GM19193 (cell line): Measurements from ENCODE around the gene PRR35.
A peak's percentile ranks its signal among the peaks of the same experiment; 100 is the strongest.

ENCODE experiments used
- POLR2A ChIP-seq: IDR thresholded peaks from 4 replicates; pipeline ENCODE4 v1.6.1; 2011; ENCODE audit not compliant: insufficient read depth, insufficient read length; ENCODE audit errors: extremely low read depth

PRR35 gene

DNA sequence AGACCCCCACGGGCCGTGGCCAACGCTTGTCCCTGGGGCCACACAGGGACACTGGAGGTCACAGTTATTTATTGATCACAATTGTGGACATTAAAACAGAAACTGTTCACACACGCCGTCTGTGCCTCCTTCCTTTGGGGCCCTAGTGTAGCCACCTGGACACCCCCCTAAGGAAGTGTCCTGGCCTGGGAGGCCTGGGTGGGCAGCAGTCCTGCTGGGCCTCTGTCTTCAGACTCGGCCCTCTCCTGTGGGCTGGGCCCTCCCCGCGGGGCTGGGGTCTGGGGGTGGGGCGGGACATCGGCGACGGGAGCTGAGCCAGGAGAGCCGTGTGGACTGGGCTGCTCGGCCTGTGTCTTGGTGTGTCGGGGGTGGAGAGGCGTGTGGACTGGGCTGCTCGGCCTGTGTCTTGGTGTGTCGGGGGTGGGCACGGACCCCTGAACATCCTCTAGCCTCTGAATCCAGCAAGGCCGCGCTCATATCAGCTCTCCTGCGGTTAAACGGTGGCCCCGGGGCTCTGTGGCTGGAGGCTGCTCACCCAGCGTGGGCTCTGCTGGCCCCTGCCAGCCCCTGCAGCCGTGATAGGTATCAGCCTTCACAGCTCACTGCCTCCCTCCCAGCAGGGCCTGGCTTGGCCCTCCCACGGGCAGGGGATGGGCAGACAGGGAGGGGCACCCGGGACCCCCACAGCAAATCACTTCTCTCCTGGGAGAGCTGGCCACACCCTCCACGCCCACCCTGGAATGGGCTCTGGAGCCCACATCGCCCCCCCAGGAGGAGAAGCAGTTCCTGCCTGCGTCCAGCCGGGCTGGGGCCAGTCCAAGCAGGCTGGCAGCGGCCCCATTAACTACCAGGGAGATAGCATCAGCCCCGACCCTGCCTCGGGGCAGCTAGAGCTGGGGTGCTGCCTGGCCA, 5.5 kb downstream of the PRR35 start:
- no peak for TF ChIP-seq POLR2A

DNA sequence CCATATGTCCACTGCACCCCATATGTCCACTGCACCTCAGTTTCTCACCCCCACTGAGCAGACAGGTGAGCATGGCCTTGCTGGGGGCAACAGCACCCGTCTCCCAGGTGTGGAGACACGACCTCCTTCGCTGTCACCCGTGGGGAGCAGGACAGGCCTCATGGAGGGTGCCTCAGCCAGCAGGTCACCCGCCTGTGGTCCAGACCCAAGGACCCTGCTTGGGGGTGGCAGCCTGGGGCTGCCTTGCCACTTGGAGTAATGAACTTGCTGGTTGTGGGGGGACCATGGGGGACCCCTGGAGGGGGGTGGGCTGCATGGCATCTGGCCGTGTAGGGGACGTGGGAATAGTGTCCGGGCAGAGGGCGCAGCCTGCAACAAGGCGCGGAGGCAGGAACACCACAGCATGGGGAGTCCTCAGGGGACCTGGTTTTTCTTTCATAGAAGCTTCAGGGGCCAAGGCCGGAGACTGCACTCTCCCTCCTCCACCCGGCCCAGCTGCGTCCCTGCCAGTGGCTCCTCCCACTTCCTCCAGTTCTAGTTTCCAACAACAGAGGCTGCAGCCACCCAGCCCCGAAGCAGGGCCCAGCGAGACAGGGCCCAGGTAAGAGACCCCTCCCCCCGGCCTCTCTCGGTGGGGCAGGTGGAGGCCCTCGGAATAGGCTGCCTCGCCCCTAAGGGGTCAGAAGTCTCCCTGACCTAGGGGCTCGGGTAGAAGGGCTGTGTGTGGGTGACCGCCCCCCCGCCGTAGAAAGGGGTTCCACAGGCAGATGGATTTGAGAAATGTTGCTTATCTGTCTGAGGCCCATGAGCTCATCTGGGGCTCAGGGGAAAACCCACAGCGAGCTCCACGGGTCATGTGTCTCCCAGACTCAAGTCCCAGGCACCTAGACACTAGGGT, 6.5 kb downstream of the PRR35 start, which contains the start of gene NHLRC4:
Gene NHLRC4, plus strand, starts transcription at position 531 of the 898 bp plus-strand sequence. CDS start 1,043 bp downstream, outside the sequence.
- TF ChIP-seq POLR2A: peak; percentile 63

DNA sequence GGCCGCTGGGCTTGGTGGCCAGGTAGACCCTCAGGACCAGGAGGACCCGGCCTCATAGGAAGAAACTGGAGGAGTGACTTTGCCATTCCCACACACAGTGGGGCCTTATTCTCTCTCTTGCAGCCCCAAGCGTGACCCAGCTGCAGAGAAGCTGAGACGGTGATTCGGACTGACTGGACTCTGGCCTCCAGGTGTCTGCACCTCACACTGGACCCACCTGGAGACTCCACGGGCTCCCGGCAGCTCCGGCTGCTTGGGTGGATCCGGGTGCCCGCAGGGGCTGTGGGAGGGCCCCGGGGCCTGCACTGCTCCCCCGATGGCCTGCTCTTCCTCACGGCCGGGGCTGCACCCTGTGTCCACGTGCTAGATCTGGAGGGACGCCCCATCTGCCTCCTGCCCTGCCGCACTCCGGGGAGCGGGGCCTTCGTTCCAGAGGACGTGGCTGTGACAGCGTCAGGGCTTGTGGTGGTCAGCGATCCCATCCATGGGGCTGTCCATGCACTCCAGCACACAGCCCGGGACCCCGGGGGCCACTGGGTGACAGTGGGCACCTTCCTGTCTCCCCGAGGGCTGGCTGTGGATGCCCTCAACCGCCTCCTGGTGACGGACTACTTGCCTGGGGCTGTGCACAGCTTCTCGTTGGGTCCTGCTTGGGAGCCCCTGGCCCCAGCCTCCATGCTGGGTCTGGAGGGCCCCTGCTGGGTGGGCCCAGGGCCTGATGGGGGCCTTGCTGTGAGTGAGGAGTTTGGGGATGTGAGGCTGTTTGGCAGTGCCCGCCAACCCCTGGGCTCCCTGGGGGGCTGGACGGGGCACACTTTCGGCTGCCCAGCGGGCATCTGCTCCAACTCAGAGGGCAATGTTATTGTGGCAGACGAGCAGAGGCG, 7.4 kb downstream of the PRR35 start:
- TF ChIP-seq POLR2A: no peak

DNA sequence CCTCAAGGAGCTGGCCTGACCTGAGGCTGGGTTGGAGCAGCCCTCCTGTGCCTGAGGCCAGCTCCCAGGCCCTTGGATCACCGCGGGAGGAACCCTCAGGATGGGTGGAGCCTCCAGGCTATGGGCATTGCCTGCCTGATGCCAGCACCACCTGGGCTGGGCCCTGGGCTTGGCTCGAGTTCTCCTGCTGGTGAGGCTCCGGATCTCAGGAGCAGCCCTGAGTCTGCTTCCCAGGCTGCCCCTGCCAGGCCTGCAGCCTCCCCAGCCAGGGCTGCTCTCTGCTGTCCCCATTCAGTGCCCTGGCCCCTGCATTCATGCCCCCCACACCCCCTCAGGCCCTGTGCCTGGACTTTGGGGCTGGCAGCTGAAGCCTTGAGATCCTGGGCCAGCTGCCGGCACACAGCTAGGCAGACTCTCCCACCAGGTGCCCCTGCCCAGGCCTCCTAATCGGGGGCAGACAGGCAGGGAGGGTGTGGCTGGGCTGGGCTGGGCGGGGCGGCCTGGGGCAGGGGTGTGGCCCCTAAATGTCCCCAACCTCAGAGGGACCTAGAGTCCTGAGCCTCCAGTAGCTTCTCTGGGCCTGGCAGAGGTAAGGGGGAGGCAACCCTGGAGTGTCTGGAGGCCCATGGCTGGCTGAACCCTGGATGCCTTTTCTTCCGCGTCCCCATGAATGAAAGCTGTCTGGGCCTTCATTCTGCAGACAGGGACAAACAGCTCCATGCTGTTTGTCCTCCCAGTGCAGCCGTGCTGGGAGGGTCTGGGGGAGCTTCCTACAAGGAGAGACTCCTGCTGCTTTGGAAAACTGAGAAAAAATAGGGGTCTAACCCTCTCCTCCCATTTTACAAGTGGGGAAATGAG, 8.4 kb downstream of the PRR35 start:
- no peak for TF ChIP-seq POLR2A

DNA sequence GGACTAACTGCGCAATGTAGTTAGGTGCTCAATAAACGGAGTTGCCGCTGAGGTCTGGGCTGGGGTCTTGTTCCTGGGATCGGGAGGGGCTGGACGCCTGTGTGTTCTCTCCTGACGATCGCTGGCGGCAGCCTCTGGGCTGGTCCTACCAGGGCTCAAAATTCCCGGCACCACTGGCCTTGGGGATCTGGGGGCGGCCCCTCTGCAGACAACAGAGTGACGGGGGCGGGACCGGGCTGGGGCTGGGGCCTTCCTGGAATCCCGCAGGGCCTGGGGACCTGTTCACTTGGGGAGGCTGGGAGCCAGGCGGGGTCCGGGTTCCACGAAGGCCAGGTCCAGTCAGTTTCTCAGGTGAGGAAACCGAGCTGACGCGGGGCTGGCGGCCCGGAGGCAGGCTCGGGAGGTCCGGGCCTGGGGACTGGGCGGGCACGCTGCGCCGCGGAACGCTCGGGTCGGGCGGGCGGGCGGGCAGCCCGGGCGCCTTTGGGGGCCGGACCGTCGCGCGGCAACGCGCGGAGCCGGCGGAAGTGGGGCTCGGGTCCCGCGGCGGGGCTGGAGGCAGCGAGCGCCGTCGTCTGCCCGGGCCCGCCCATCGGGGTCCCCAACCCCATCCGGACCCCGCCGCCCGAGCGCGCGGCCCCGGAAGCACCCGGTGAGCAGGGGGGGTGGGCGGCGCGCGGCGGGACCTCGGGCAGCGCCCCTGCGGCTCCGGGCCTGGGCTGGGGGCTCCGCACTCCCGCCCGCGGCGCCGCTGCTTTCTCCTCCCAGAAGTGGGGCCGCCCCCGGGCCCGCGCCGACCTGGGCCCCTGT, 9.5 kb downstream of the PRR35 start, which contains the start of gene PIGQ:
Gene PIGQ, plus strand, starts transcription at position 524 of the 810 bp plus-strand sequence. CDS start 4,107 bp downstream, outside the sequence.
- peak; percentile 65 for TF ChIP-seq POLR2A

DNA sequence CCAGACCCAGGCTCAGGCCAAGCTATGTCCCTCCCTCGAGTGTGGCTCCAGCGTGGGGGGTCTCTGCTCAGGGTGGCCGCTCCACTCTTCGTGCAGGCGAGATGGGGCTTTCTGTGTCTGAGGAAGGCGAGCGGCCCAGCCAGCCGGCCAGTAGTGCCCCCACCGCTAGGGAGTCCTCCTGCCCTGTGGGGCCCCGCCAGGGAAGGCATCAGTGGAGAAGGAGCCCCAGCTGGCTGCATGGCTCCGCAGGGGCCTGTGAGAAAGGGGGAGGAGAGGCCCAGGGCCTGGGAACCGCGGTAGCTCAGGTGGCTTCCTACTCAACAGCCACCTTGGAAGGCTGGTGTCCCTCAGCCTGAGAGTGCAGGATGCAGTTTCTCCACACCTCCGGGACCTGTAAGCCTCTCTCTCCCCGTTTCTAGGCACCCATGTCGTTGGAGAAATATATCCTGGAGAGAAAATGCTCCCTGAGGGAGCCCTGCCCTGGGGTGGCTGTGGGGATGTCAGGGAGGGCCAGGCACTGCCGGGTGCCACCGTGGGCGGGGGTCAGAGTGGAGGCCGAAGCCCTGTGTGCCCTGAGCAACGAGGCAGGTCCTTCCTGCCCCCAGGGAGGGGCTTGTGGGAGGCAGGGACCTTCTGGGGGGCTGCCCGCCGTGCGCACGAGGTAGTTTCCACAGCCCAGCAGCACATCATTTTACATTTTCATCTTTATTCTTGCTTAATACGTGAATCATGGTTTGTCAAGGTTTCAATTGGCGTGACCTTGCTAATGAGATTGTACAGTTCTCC, 12.9 kb downstream of the PRR35 start:
- no peak for TF ChIP-seq POLR2A

DNA sequence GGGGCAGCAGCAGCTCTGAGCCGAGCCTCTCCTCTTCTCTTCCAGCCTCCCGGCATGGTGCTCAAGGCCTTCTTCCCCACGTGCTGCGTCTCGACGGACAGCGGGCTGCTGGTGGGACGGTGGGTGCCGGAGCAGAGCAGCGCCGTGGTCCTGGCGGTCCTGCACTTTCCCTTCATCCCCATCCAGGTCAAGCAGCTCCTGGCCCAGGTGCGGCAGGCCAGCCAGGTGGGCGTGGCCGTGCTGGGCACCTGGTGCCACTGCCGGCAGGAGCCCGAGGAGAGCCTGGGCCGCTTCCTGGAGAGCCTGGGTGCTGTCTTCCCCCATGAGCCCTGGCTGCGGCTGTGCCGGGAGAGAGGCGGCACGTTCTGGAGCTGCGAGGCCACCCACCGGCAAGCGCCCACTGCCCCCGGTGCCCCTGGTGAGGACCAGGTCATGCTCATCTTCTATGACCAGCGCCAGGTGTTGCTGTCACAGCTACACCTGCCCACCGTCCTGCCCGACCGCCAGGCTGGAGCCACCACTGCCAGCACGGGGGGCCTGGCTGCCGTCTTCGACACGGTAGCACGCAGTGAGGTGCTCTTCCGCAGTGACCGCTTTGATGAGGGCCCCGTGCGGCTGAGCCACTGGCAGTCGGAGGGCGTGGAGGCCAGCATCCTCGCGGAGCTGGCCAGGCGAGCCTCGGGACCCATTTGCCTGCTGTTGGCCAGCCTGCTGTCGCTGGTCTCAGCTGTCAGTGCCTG, 14.0 kb downstream of the PRR35 start:
- TF ChIP-seq POLR2A: no peak

DNA sequence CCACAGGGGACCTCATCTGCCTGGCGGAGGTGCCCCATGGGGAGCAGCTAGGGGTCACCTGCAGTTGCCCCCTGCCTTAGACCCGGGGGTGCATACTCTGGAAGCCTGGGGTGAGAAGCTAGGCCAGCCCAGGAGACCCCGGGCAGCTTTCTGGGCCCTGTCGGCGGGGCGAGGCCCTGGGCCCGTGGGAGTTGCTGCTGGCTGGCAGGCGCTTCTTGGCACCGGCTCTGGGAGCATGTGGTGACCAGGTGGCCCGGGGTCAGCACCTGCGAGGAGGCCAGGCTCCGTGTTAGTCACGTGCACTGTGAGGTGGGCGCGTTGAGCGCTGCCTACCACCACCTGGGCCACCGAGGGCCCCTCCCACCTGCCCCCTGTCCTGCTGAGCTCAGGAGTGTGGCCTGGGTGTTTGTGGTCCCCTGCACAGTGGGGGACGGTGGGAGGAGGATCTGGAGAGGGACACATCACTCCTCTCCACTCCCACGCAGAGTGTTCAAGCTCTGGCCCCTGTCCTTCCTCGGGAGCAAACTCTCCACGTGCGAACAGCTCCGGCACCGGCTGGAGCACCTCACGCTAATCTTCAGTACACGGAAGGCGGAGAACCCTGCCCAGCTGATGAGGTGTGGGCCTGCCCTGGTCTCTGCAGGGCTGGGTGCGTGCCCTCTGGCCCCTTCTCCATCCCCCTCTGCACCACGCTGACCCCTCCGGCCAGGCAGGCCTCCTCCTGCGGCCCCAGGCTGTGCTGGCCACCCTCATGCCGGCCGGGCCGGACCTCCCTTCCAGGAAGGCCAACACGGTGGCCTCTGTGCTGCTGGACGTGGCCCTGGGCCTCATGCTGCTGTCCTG, 15.4 kb downstream of the PRR35 start:
- no peak for TF ChIP-seq POLR2A

DNA sequence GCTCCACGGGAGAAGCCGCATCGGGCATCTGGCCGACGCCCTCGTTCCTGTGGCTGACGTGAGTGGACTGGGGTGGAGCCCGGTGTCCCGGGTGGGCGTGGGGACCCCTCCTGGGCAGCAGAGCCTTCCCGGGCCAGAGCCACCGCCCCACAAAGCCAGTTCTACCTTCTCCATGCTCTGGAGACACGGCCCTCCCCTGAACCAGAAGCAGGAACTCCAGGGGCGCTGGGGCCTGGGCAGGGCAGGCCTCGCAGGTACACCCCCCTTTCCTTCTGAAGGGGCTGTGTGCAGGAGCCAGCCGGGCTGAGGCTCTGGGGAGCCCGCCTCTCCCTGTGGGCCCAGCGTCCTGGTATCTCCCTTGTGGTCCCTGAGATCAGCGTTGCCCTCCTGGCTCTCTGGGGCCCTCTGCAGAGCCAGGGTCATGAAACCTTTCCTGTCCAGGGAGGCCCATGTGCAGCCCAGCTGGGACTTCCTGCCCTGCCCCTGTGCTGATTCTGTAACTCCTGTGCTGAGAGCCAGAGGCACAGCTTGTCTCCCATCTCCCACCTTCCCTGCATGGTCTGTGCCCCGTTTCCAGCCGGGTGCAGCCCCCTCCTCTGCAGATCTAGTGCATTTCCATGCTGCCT, 16.1 kb downstream of the PRR35 start:
- TF ChIP-seq POLR2A: no peak

DNA sequence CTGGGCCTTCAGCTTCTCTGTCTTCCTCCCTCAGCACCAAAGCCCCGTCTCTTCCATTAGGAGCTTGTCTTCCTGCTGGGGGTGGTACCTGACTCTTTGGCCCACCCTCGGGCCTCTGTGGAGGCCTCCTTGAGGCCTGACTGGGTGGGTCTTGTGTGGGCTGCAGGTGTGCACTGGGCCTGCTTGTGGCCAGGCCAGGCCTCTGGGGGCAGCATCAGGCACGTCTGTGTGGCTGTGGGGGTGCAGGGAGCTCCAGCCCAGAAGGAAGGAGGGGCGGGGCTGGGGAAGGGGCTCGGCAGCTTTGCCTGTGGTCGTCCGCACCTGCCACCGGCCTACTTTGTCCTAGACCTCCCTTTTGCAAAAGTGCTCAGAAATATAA, 16.6 kb downstream of the PRR35 start:
- no peak for TF ChIP-seq POLR2A
